Stimulated activated CD4-positive, alpha-beta T cell treated with anti-CD3 and anti-CD28 coated beads, Interleukin-1b, Interleukin-23, amount 100 ng/mL, for 4 hours (primary cell): ENCODE data around the gene SLC39A5.
"Not testable (repeated sequence)": the region's sequence is repeated elsewhere in the genome, so short reads cannot be mapped to it uniquely, and the experiment has no call there.

Experiments used
- DNase-seq, 2 donors: peaks; one replicate each; pipeline ENCODE4 v3.0.0-alpha.2; 2020; ENCODE audit warnings: low read depth in 2 of 2

The SLC39A5 gene

GRCh38 chr12:56280849-56281248 lies 51.0 kb downstream of the SLC39A5 start:
- DNase-seq, result no peak

GRCh38 chr12:56282030-56282429 lies 52.2 kb downstream of the SLC39A5 start:
- DNase-seq, result no peak

GRCh38 chr12:56282579-56282978 lies 52.7 kb downstream of the SLC39A5 start:
- DNase-seq, result no peak

GRCh38 chr12:56284263-56284662 lies 54.4 kb downstream of the SLC39A5 start:
- not testable (repeated sequence) for DNase-seq

- DNase-seq, result no peak
Measured at GRCh38 chr12:56286044-56286830, 56.4 kb downstream of the SLC39A5 start.
